ENCODE results near the gene CATSPERD. TPM values are rescaled to one million over a fixed set of nuclear protein-coding genes. Genes with fewer than 3 reads are reported as not detected.

CATSPERD gene
- total RNA-seq, 1 experiment from 2014 or later = 0.50 TPM

- CTCF ChIA-PET = no interaction called here
- no peak for DNase-seq (ENCODE audit: low spot score)
- POLR2A ChIA-PET = no interaction called here
- H3K4me1 Mint-ChIP-seq = peaks cover 5% of the 10 kb centered on the region
- no peak for ATAC-seq
- no peaks in the 10 kb centered on the region for H3K27me3 Mint-ChIP-seq (ENCODE audit: low read depth)
- peaks cover 21% of the 10 kb centered on the region for H3K36me3 Mint-ChIP-seq
- no peak overlapping the region for H3K4me3 Mint-ChIP-seq
- TF ChIP-seq NFE2L1 (CRISPR knock-in tag; IDR thresholded peaks at IDR 0.05) (no peak), PRRX2 (CRISPR knock-in tag; IDR thresholded peaks at IDR 0.05) (no peak), ZMAT4 (CRISPR knock-in tag; IDR thresholded peaks at IDR 0.05) (no peak), CTCF (IDR thresholded peaks at IDR 0.05) (no peak), RORB (CRISPR knock-in tag; IDR thresholded peaks at IDR 0.05) (no peak), HMGA2 (CRISPR knock-in tag; IDR thresholded peaks at IDR 0.05) (no peak), ATF1 (CRISPR knock-in tag; IDR thresholded peaks at IDR 0.05) (no peak)
- TF ChIP-seq, protein P1, sequence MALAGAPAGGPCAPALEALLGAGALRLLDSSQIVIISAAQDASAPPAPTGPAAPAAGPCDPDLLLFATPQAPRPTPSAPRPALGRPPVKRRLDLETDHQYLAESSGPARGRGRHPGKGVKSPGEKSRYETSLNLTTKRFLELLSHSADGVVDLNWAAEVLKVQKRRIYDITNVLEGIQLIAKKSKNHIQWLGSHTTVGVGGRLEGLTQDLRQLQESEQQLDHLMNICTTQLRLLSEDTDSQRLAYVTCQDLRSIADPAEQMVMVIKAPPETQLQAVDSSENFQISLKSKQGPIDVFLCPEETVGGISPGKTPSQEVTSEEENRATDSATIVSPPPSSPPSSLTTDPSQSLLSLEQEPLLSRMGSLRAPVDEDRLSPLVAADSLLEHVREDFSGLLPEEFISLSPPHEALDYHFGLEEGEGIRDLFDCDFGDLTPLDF (CRISPR knock-in tag; IDR thresholded peaks at IDR 0.05) = no peak
- TF ChIP-seq, protein P2, sequence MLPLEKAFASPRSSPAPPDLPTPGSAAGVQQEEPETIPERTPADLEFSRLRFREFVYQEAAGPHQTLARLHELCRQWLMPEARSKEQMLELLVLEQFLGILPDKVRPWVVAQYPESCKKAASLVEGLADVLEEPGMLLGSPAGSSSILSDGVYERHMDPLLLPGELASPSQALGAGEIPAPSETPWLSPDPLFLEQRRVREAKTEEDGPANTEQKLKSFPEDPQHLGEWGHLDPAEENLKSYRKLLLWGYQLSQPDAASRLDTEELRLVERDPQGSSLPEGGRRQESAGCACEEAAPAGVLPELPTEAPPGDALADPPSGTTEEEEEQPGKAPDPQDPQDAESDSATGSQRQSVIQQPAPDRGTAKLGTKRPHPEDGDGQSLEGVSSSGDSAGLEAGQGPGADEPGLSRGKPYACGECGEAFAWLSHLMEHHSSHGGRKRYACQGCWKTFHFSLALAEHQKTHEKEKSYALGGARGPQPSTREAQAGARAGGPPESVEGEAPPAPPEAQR (CRISPR knock-in tag; IDR thresholded peaks at IDR 0.05) = no peak
- no peak overlapping the region for H3K27ac Mint-ChIP-seq
- peaks cover 4% of the 10 kb centered on the region; the same call in 1 of the 2 replicates for H3K9me3 Mint-ChIP-seq
Measured at GRCh38 chr19:5786593-5787408, 66.4 kb downstream of the CATSPERD start.

- ATAC-seq (no peak), DNase-seq (ENCODE audit: low spot score) (no peak)
- no peaks in the 10 kb centered on the region for H3K27me3 Mint-ChIP-seq (ENCODE audit: low read depth)
- peaks cover 5% of the 10 kb centered on the region for H3K4me1 Mint-ChIP-seq
- CTCF ChIA-PET = no interaction called here
- peaks cover 21% of the 10 kb centered on the region for H3K36me3 Mint-ChIP-seq
- no peak overlapping the region for H3K27ac Mint-ChIP-seq
- peaks cover 4% of the 10 kb centered on the region; the same call in 1 of the 2 replicates for H3K9me3 Mint-ChIP-seq
- H3K4me3 Mint-ChIP-seq = no peak overlapping the region
- POLR2A ChIA-PET = no interaction called here
- TF ChIP-seq ZNF532 (CRISPR knock-in tag; IDR thresholded peaks at IDR 0.05; ENCODE audit: borderline replicate concordance) = no peak
- TF ChIP-seq FOXP4 (CRISPR knock-in tag; IDR thresholded peaks at IDR 0.05) = no peak
- no peak for TF ChIP-seq KAT7 (CRISPR knock-in tag; IDR thresholded peaks at IDR 0.05; ENCODE audit: borderline replicate concordance)
- no peak for TF ChIP-seq ZBTB21 (CRISPR knock-in tag; IDR thresholded peaks at IDR 0.05; ENCODE audit: borderline replicate concordance)
- TF ChIP-seq, protein P1 (CRISPR knock-in tag; IDR thresholded peaks at IDR 0.05) = no peak
- no peak for TF ChIP-seq E2F4 (CRISPR knock-in tag; IDR thresholded peaks at IDR 0.05; ENCODE audit: borderline replicate concordance, low read depth)
- no peak for TF ChIP-seq ELF4 (CRISPR knock-in tag; IDR thresholded peaks at IDR 0.05; ENCODE audit: low read depth)
- no peak for TF ChIP-seq CREM (CRISPR knock-in tag; IDR thresholded peaks at IDR 0.05)
- TF ChIP-seq ZNF121 (CRISPR knock-in tag; IDR thresholded peaks at IDR 0.05) = no peak
Measured at GRCh38 chr19:5787409-5788182, 67.2 kb downstream of the CATSPERD start.
